ENCODE measurements around the gene DNAAF2. TPM values are rescaled to one million over a fixed set of nuclear protein-coding genes. Genes with fewer than 3 reads are reported as not detected.

Gene DNAAF2
- total and polyA plus RNA-seq, 2 of the 8 experiments (the other 6 are each of a cell fraction or from before 2014, with no cell fraction given) = 12.2 to 30.0 TPM

- Histone ChIP-seq H2BK15ac (ENCODE audit: low read length) (no peak overlapping the region), H3K23me2 (ENCODE audit: low read depth, low read length) (peaks cover 10% of the 10 kb centered on the region), H3K79me1 (ENCODE audit: low read depth, low read length) (no peaks in the 10 kb centered on the region), H3K4me2 (ENCODE audit: insufficient read depth in 1 of 2, low read depth in 2 of 2, low read length in 2 of 2) (peak overlapping the region; percentile 76 to 91), H3K4ac (replicated peaks; ENCODE audit: insufficient read length, low read depth, low read length) (no peak overlapping the region), H3K23ac (ENCODE audit: insufficient read length) (no peak overlapping the region), H3K9me3 (ENCODE audit: insufficient read depth in 2 of 2, low read depth in 1 of 2, low read length in 1 of 2) (no peaks in the 10 kb centered on the region), H3K27ac (ENCODE audit: low read depth, low read length) (peak overlapping the region; percentile 95), H4K20me1 (replicated peaks in 1 of 2; ENCODE audit: control insufficient read depth in 1 of 2, insufficient read depth in 2 of 2, low read length in 2 of 2) (peaks cover 5 to 6% of the 10 kb centered on the region in 2 experiments), H3K9ac (replicated peaks in 1 of 4; ENCODE audit: extremely low read depth in 1 of 4, low read depth in 3 of 4, low read length in 3 of 4) (peak overlapping the region; percentile 85 to 98 (median 94)), H3K56ac (replicated peaks; ENCODE audit: insufficient read length, low read depth, low read length) (peak overlapping the region; percentile 93), H2BK5ac (ENCODE audit: low read depth, low read length) (peak overlapping the region; percentile 94), H4K5ac (ENCODE audit: insufficient read length, low read depth, low read length) (peak overlapping the region; percentile 45), H4K8ac (ENCODE audit: extremely low read depth, insufficient read depth, low read length) (no peak overlapping the region), H2AK5ac (ENCODE audit: low read depth, low read length) (no peak overlapping the region), H2BK120ac (replicated peaks; ENCODE audit: low read depth, low read length) (no peak overlapping the region), H2BK20ac (ENCODE audit: low read length) (no peak overlapping the region), H3K18ac (ENCODE audit: extremely low read depth, low read length) (no peak overlapping the region), H2BK12ac (ENCODE audit: low read depth, low read length) (no peak overlapping the region; the same call in 1 of the 2 replicates), H2AFZ (ENCODE audit: low read length) (no peak overlapping the region), H3K4me3 (ENCODE audit: extremely low read depth in 1 of 4, insufficient read depth in 2 of 4, low read depth in 3 of 4, low read length in 4 of 4) (peak overlapping the region; percentile 80 to 99 (median 94)), H3K27me3 (replicated peaks in 1 of 4; ENCODE audit: control insufficient read depth in 3 of 4, extremely low read depth in 1 of 4, insufficient read depth in 3 of 4, low read length in 3 of 4) (no peaks in the 10 kb centered on the region), H3K14ac (ENCODE audit: insufficient read length) (no peak overlapping the region), H4K91ac (replicated peaks; ENCODE audit: insufficient read length, low read length) (no peak overlapping the region), H3K79me2 (ENCODE audit: control insufficient read depth in 1 of 2, insufficient read depth in 2 of 2, low read length in 2 of 2) (peaks cover 5 to 48% of the 10 kb centered on the region in 2 experiments; a peak in 3 of 4 replicates), H3K36me3 (ENCODE audit: control insufficient read depth in 2 of 4, insufficient read depth in 4 of 4, low read length in 3 of 4) (peaks cover 4 to 36% (median 5%) of the 10 kb centered on the region in 4 experiments; a peak in 7 of 8 replicates), H3K4me1 (replicated peaks in 1 of 4; ENCODE audit: control insufficient read depth in 3 of 4, insufficient read depth in 4 of 4, low read length in 3 of 4) (peaks cover 1 to 9% (median 3%) of the 10 kb centered on the region in 4 experiments; a peak in 3 of 7 replicates)
- DNase-seq (ENCODE audit: low read depth in 1 of 2, low spot score in 2 of 2) (no peak), FAIRE-seq (no peak)
- ChIA-PET POLR2A (ENCODE audit: partially characterized antibody) (interaction anchor here (0.6 to 3.9 kb wide), 17 partner anchors 9 to 238 kb away, joined by 3 to 53 read pairs (median 13); partner anchors contain the start of genes DNAAF2, KLHDC2, LRR1 and POLE2), CTCF (ENCODE audit: partially characterized antibody) (interaction anchor here (0.6 to 2.4 kb wide), 4 partner anchors 10 to 32 kb away, joined by 3 to 15 read pairs (median 3); partner anchors contain the start of gene DNAAF2)
- 1% methylated on average over 11 of the region's 11 CpGs; no CpG with 5 or more reads in 1 of the 2 experiments for WGBS, 2 experiments (ENCODE audit: extremely low coverage in 1 of 2, insufficient coverage in 1 of 2, insufficient read length in 1 of 2, insufficient replicate concordance in 2 of 2, low coverage in 1 of 2, low lambda C conversion rate in 2 of 2, missing lambda C conversion rate in 1 of 2)
- no peak for TF ChIP-seq CBX5 (IDR thresholded peaks at IDR 0.05; ENCODE audit: low read depth, low read length)
- no peak for TF ChIP-seq HDAC2 (IDR thresholded peaks at IDR 0.05; ENCODE audit: borderline replicate concordance in 1 of 2, low read depth in 2 of 2, low read length in 2 of 2)
- TF ChIP-seq EZH2 (IDR thresholded peaks at IDR 0.05; ENCODE audit: low read depth, low read length, severe bottlenecking) = no peak
- TF ChIP-seq TAF1 (IDR thresholded peaks at IDR 0.05; ENCODE audit: low read depth, low read length) = no peak
- no peak for TF ChIP-seq SIN3A (conservative IDR thresholded peaks at IDR 0.05 in 1 of 2, IDR thresholded peaks at IDR 0.05 in 1 of 2; ENCODE audit: low read depth in 1 of 2, low read length in 2 of 2)
- TF ChIP-seq KDM4A (IDR thresholded peaks at IDR 0.05; ENCODE audit: low read depth, low read length, severe bottlenecking) = no peak
- TF ChIP-seq, protein P1, sequence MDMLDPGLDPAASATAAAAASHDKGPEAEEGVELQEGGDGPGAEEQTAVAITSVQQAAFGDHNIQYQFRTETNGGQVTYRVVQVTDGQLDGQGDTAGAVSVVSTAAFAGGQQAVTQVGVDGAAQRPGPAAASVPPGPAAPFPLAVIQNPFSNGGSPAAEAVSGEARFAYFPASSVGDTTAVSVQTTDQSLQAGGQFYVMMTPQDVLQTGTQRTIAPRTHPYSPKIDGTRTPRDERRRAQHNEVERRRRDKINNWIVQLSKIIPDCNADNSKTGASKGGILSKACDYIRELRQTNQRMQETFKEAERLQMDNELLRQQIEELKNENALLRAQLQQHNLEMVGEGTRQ (IDR thresholded peaks at IDR 0.05; ENCODE audit: low read length) = no peak
- TF ChIP-seq TBP (IDR thresholded peaks at IDR 0.05; ENCODE audit: low read depth, low read length) = no peak
- TF ChIP-seq, protein P2, sequence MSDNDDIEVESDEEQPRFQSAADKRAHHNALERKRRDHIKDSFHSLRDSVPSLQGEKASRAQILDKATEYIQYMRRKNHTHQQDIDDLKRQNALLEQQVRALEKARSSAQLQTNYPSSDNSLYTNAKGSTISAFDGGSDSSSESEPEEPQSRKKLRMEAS (IDR thresholded peaks at IDR 0.05) = no peak
- TF ChIP-seq JUND (IDR thresholded peaks at IDR 0.05; ENCODE audit: low read length) = no peak
- no peak for TF ChIP-seq CREB1 (IDR thresholded peaks at IDR 0.05)
Observed at GRCh38 chr14:49619730-49620129, 15.3 kb downstream of the DNAAF2 start.

Measured in H1 (cell line).